ENCODE results near the gene ZFPM1. TPM values are rescaled to one million over a fixed set of nuclear protein-coding genes. Genes with fewer than 3 reads are reported as not detected.
"Not testable (repeated sequence)": the region's sequence is repeated elsewhere in the genome, so short reads cannot be mapped to it uniquely, and the experiment has no call there.

The ZFPM1 gene
- total RNA-seq, 2 donors from 2014 or later = 4.1 to 21.5 TPM

- no peaks in the 10 kb centered on the region for H3K27me3 ChIP-seq (replicated peaks; ENCODE audit: insufficient read depth)
- H3K36me3 ChIP-seq = no peaks in the 10 kb centered on the region
- H3K27ac ChIP-seq = no peak overlapping the region
- no peak for DNase-seq (ENCODE audit: low spot score)
- no peaks in the 10 kb centered on the region for H3K4me1 ChIP-seq (replicated peaks)
- no peak overlapping the region for H3K4me3 ChIP-seq
- H3K9me3 ChIP-seq = no peaks in the 10 kb centered on the region
- 95% methylated on average over 13 of the region's 13 CpGs for WGBS
- intact Hi-C loops (cut with DNase I) = no loop called here
- no peak for TF ChIP-seq CTCF (IDR thresholded peaks at IDR 0.05)
- no peak for TF ChIP-seq POLR2AphosphoS5 (IDR thresholded peaks at IDR 0.05)
- no peak for TF ChIP-seq POLR2A (IDR thresholded peaks at IDR 0.05)
Observed at GRCh38 chr16:88466949-88467348, 13.9 kb downstream of the ZFPM1 start.

- 85% methylated on average over 18 of the region's 18 CpGs for WGBS
- no peak for DNase-seq (ENCODE audit: low spot score)
- Histone ChIP-seq H3K9me3 (no peaks in the 10 kb centered on the region), H3K27me3 (replicated peaks; ENCODE audit: insufficient read depth) (no peaks in the 10 kb centered on the region), H3K36me3 (no peaks in the 10 kb centered on the region), H3K4me1 (replicated peaks) (no peaks in the 10 kb centered on the region), H3K27ac (no peak overlapping the region), H3K4me3 (no peak overlapping the region)
- intact Hi-C loops (cut with DNase I) = no loop called here
- no peak for TF ChIP-seq POLR2AphosphoS5 (IDR thresholded peaks at IDR 0.05)
- no peak for TF ChIP-seq POLR2A (IDR thresholded peaks at IDR 0.05)
- TF ChIP-seq CTCF (IDR thresholded peaks at IDR 0.05) = no peak
Observed at GRCh38 chr16:88467541-88467944, 14.5 kb downstream of the ZFPM1 start.

- Histone ChIP-seq H3K27me3 (replicated peaks; ENCODE audit: insufficient read depth) (no peaks in the 10 kb centered on the region), H3K4me3 (no peak overlapping the region), H3K36me3 (no peaks in the 10 kb centered on the region), H3K27ac (no peak overlapping the region), H3K4me1 (replicated peaks) (no peaks in the 10 kb centered on the region), H3K9me3 (no peaks in the 10 kb centered on the region)
- no peak for DNase-seq (ENCODE audit: low spot score)
- 53% methylated on average over 20 of the region's 20 CpGs for WGBS
- no peak for TF ChIP-seq POLR2A (IDR thresholded peaks at IDR 0.05)
- no peak for TF ChIP-seq CTCF (IDR thresholded peaks at IDR 0.05)
- TF ChIP-seq POLR2AphosphoS5 (IDR thresholded peaks at IDR 0.05) = no peak
- intact Hi-C loops (cut with DNase I) = no loop called here
Observed at GRCh38 chr16:88468275-88469129, 15.4 kb downstream of the ZFPM1 start.

DNA sequence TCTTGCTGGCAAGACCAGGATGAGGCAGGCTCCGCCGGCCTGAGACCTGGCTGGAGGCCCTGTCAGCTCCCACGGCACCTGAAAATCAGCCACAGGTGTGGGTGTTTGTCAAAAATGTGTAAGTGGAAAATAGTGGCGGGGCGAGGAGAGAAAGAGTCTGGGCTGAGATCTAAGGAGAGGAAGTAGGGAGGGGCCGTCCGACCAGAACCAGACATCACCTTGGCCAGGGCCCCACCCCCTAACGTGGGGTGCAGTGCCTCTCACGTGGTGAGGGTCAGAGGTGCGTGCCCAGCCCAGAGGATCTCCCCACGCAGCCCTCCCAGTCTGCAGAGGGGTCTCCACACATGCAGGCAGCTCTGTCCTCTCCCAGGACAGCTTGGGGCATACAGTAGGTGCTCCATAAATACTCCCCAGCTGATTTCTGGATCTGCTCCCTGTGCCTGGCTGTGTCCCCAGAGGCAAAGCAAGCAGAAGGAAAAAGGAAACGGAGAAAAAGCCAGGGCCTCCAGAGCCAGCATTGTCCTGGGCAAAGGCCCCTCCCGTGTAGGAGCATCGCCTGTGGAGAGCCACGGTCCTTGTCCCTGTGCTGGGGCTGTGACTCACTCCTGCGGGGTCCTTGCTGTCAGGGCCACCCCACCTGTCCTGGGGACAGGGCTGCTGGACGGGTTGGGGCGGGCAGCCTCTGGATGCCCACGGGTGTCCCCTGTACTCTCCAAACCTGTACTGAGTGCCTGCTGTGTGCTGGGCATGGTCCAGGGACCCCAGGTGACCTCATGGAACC, 16.7 kb downstream of the ZFPM1 start:
- H3K4me3 ChIP-seq = no peak overlapping the region
- no peaks in the 10 kb centered on the region for H3K9me3 ChIP-seq
- H3K27me3 ChIP-seq (replicated peaks; ENCODE audit: insufficient read depth) = no peaks in the 10 kb centered on the region
- no peak for TF ChIP-seq POLR2AphosphoS5 (IDR thresholded peaks at IDR 0.05)
- H3K36me3 ChIP-seq = no peaks in the 10 kb centered on the region
- 72% methylated on average over 19 of the region's 19 CpGs for WGBS
- no peaks in the 10 kb centered on the region for H3K4me1 ChIP-seq (replicated peaks)
- no peak overlapping the region for H3K27ac ChIP-seq
- DNase-seq (ENCODE audit: low spot score) = no peak
- intact Hi-C loops (cut with DNase I) = no loop called here

DNA sequence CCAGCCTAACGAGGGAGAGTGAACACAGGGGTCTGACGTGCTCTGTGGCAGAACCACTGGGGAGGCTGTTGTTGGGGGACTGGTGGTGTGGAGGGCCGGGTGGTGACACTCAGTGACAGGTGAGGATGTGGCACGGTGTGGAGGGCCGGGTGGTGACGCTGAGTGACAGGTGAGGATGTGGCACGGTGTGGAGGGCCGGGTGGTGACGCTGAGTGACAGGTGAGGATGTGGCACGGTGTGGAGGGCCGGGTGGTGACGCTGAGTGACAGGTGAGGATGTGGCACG, 17.3 kb downstream of the ZFPM1 start:
- H3K4me3 ChIP-seq; DNase-seq (ENCODE audit: low spot score); H3K36me3 ChIP-seq; intact Hi-C loops (cut with DNase I); H3K9me3 ChIP-seq; H3K27me3 ChIP-seq (replicated peaks; ENCODE audit: insufficient read depth); H3K27ac ChIP-seq; H3K4me1 ChIP-seq (replicated peaks): not testable (repeated sequence)
- 87% methylated on average over 9 of the region's 13 CpGs for WGBS

- H3K27me3 ChIP-seq (replicated peaks; ENCODE audit: insufficient read depth); H3K36me3 ChIP-seq; H3K9me3 ChIP-seq; H3K4me1 ChIP-seq (replicated peaks); DNase-seq (ENCODE audit: low spot score); H3K27ac ChIP-seq; intact Hi-C loops (cut with DNase I); H3K4me3 ChIP-seq: not testable (repeated sequence)
- 88% methylated on average over 22 of the region's 24 CpGs for WGBS
Observed at GRCh38 chr16:88470696-88471095, 17.6 kb downstream of the ZFPM1 start.

All from prostate gland (tissue), 2 donors.